Spleen (tissue), 11 donors: Measurements from ENCODE around the gene GSN. TPM values are rescaled to one million over a fixed set of nuclear protein-coding genes. Genes with fewer than 3 reads are reported as not detected.

Experiments
- DNase-seq: peaks from one replicate; pipeline ENCODE4 v3.0.0-alpha.2; 2020
- H3K27ac ChIP-seq, 8 donors: fragments of 200-600 bp; sonication (generic) in 7 of 8; 1 replicate in 4 of 8; 2 replicates in 4 of 8; pipeline versions ENCODE4 v1.5.0 to v1.8.0; 2016 to 2021; ENCODE audit warnings: inconsistent platforms in 4 of 8, mild to moderate bottlenecking in 4 of 8, moderate library complexity in 1 of 8
- H3K27me3 ChIP-seq, 7 donors: fragments of 200-600 bp; sonication (generic) in 6 of 7; replicated peaks in 1 of 7; 1 replicate in 4 of 7; 2 replicates in 3 of 7; pipeline versions ENCODE4 v1.5.0 to v1.8.0; 2016 to 2021; ENCODE audit warnings: inconsistent platforms in 3 of 7, mild to moderate bottlenecking in 1 of 7
- H3K36me3 ChIP-seq, 6 donors: fragments of 200-600 bp; sonication (generic) in 5 of 6; 1 replicate in 4 of 6; 2 replicates in 2 of 6; pipeline versions ENCODE4 v1.5.0 to v1.8.0; 2016 to 2021; ENCODE audit warnings: inconsistent platforms in 2 of 6
- H3K4me1 ChIP-seq, 6 donors: fragments of 200-600 bp; sonication (generic) in 5 of 6; 1 replicate in 3 of 6; 2 replicates in 3 of 6; pipeline versions ENCODE4 v1.5.0 to v1.8.0; 2016 to 2021; ENCODE audit warnings: inconsistent platforms in 3 of 6
- H3K4me3 ChIP-seq, 8 donors: fragments of 200-600 bp; sonication (generic) in 7 of 8; 1 replicate in 4 of 8; 2 replicates in 4 of 8; pipeline versions ENCODE4 v1.5.0 to v1.8.0; 2016 to 2021; ENCODE audit warnings: inconsistent platforms in 4 of 8, mild to moderate bottlenecking in 4 of 8, moderate library complexity in 2 of 8
- H3K9me3 ChIP-seq, 8 donors: fragments of 200-600 bp; sonication (generic) in 7 of 8; 1 replicate in 4 of 8; 2 replicates in 4 of 8; pipeline versions ENCODE4 v1.5.0 to v1.8.0; 2016 to 2021; ENCODE audit warnings: inconsistent platforms in 4 of 8
- POLR2A ChIP-seq, 3 donors: fragments of 450-650 bp; IDR thresholded peaks; one replicate each; pipeline ENCODE4 v1.5.1; 2017; ENCODE audit warnings: antibody characterized with exemption in 3 of 3, mild to moderate bottlenecking in 1 of 3
- POLR2AphosphoS5 ChIP-seq, 3 donors: sonication (generic); formaldehyde crosslinking; IDR thresholded peaks; one replicate each; pipeline ENCODE4 v1.5.1; 2017; ENCODE audit warnings: antibody characterized with exemption in 3 of 3
- whole genome bisulfite sequencing, 5 donors: extraction: QIAGEN DNeasy Blood & Tissue Kit in 3 of 5; methylation state at CpG; one replicate each; pipeline versions ENCODE4 v1.1.5 to v1.1.7; 2013 to 2018; 5-methylcytosine and 5-hydroxymethylcytosine counted together
- intact Hi-C: fragments of 100-400 bp; cut with DNase I; formaldehyde crosslinking; loops from one replicate; pipeline ENCODE4 v1.15.0; 2023; ENCODE audit warnings: low total_unique reads
- polyA plus RNA-seq, 3 donors: library from polyadenylated mRNA; stranded (reverse); fragments of 200-250 nt; gene quantifications; one replicate each; pipeline ENCODE4 v1.2.1, GENCODE V29; 2013
- total RNA-seq, 7 donors: library from RNA; depleted of rRNA in 3 of 7; stranded (reverse); fragments of >200 nt in 3 of 7; fragmentation: NEBNext Ultra II Directional in 4 of 7; extraction: Animal tissue kit (Norgen Biotek cat#: 25700) in 4 of 7; gene quantifications; one replicate each; pipeline versions ENCODE4 v1.1.0 to v1.2.1, GENCODE V29; 2016 to 2021
- TF ChIP-seq, protein P1 (sequence below), 11 experiments: fragments of 200-600 bp in 7 of 11; fragments of 450-650 bp in 4 of 11; sonication (generic) in 4 of 11; IDR thresholded peaks in 8 of 11; conservative IDR thresholded peaks in 3 of 11; 1 replicate in 7 of 11; 2 replicates in 4 of 11; pipeline versions ENCODE4 v1.4.0 to v1.8.0; 2016 to 2021; ENCODE audit warnings: antibody characterized with exemption in 11 of 11, inconsistent platforms in 4 of 11, mild to moderate bottlenecking in 1 of 11
- donor health status: healthy with polysubstance abuse.
- donor health status: DM: no; HTN: no; CAD: no; lungs with moderate emphysema.
- donor health status: DM: no; HTN: no; CAD: no.
- donor health status: Bipolar disorder and iron deficiency.
- donor health status: healthy.
- donor health status: DM: no; HTN: no; CAD: no.
- donor health status: DM: yes; HTN: yes; CAD: no.

GSN gene
- total and polyA plus RNA-seq, 10 donors, result 115 to 432 (median 227) TPM

DNA sequence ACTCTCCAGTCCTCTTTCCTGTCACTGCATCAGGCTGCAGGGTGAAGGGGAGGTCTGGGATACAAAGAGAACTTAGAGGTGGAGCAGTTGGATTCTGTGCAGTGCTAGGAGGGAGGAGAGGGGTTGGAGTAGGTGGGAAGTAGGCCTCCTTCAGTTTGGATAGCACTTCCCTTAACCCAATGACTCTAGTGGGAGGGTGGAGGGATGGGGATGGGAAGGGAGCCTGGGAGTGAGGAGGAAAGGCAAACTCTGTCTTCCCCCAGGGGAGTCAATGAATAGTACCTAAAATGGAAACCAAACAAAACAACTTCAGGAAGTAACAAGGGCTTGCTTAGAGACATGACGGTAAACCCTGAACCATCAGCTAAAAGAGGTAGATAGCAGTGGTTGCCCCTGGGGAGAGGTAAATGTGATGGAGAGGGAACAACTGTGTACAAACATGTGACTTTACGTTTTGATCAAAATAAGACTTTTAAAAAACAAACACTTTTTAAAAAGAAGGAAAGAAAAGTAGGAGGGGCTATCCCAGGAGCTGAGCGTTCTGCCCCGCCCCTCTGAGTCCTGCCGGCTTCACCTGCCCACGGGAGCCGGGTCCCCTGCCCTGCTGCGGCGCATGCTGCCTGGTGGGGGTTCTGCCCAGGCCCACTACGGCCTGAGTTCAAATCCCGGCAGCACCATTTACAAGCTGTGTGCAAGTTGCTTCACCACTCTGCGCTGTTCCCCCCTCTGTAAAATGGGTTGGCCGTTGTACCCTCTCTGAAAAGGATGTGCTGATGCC lies 30.9 kb downstream of the GSN start:
- intact Hi-C loops, result no loop called here
- 34 to 44% (median 40%) methylated on average over 13 of the region's 13 CpGs for WGBS, 5 donors

DNA sequence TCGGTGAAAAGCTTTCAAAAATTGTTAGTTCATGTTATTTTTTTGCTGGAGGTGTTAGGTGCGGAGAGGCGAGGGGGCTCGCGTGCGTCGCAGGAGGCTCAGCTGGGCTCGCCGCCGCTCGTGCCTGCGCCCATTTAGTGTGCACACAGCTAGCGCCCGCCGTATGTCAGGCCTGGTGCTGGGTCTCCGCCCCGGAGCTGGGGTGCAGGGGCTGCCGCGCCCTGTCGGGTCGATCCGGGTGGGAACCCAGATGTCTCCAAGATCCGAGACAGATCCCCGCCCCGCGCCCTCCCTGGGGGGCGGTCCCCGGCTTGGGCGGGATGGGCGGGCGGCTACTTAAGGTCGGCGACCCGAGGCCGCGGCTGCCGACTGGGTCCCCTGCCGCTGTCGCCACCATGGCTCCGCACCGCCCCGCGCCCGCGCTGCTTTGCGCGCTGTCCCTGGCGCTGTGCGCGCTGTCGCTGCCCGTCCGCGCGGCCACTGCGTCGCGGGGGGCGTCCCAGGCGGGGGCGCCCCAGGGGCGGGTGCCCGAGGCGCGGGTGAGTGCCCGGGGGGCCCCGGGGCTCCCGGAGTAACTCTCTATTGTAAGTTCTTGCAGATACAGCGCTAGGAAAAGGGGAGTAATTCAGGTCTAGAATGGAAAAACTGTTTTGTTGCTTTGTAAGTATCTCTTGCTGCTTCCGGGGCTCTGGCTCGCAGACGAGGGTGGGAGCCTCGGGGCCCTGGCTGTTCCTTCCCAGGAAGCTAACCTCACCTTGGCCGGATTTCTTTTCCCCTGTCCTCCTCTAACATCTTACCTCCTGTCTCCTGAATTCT lies 31.7 kb downstream of the GSN start:
- Histone ChIP-seq H3K4me1 (peaks cover 17 to 70% (median 48%) of the 10 kb centered on the region in 6 donors), H3K27me3 (peaks cover 0 to 10% (median 0%) of the 10 kb centered on the region in 7 donors), H3K4me3 (peak overlapping the region; percentile 32 to 80 (median 58)), H3K27ac (peak overlapping the region in 7 of 8 donors; percentile 48 to 76 (median 73)), H3K9me3 (no peaks in the 10 kb centered on the region), H3K36me3 (peaks cover 0 to 48% (median 20%) of the 10 kb centered on the region in 6 donors)
- intact Hi-C loops, result no loop called here
- TF ChIP-seq POLR2A (IDR thresholded peaks at IDR 0.05), result no peak
- TF ChIP-seq POLR2AphosphoS5 (IDR thresholded peaks at IDR 0.05), result peak in 2 of 3 donors; percentile 71 to 75
- TF ChIP-seq, protein P1, sequence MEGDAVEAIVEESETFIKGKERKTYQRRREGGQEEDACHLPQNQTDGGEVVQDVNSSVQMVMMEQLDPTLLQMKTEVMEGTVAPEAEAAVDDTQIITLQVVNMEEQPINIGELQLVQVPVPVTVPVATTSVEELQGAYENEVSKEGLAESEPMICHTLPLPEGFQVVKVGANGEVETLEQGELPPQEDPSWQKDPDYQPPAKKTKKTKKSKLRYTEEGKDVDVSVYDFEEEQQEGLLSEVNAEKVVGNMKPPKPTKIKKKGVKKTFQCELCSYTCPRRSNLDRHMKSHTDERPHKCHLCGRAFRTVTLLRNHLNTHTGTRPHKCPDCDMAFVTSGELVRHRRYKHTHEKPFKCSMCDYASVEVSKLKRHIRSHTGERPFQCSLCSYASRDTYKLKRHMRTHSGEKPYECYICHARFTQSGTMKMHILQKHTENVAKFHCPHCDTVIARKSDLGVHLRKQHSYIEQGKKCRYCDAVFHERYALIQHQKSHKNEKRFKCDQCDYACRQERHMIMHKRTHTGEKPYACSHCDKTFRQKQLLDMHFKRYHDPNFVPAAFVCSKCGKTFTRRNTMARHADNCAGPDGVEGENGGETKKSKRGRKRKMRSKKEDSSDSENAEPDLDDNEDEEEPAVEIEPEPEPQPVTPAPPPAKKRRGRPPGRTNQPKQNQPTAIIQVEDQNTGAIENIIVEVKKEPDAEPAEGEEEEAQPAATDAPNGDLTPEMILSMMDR (IDR thresholded peaks at IDR 0.05 in 8 of 11, conservative IDR thresholded peaks at IDR 0.05 in 3 of 11), result no peak
- peak; percentile 87 for DNase-seq
- 2 to 5% (median 4%) methylated on average over 36 to 74 of the region's 74 CpGs for WGBS, 5 donors

More for the DNA sequence above, 30.9 kb downstream of the GSN start:
- Histone ChIP-seq H3K4me1 (peaks cover 21 to 78% (median 53%) of the 10 kb centered on the region in 6 donors), H3K36me3 (peaks cover 0 to 48% (median 16%) of the 10 kb centered on the region in 6 donors), H3K9me3 (no peaks in the 10 kb centered on the region), H3K27me3 (peaks cover 0 to 10% (median 0%) of the 10 kb centered on the region in 7 donors), H3K27ac (peak overlapping the region; percentile 41 to 76 (median 72)), H3K4me3 (peak overlapping the region; percentile 32 to 80 (median 58))
- DNase-seq, result no peak
- TF ChIP-seq POLR2AphosphoS5 (IDR thresholded peaks at IDR 0.05) (no peak), POLR2A (IDR thresholded peaks at IDR 0.05) (no peak)
- TF ChIP-seq, protein P1 (IDR thresholded peaks at IDR 0.05 in 8 of 11, conservative IDR thresholded peaks at IDR 0.05 in 3 of 11), result no peak

DNA sequence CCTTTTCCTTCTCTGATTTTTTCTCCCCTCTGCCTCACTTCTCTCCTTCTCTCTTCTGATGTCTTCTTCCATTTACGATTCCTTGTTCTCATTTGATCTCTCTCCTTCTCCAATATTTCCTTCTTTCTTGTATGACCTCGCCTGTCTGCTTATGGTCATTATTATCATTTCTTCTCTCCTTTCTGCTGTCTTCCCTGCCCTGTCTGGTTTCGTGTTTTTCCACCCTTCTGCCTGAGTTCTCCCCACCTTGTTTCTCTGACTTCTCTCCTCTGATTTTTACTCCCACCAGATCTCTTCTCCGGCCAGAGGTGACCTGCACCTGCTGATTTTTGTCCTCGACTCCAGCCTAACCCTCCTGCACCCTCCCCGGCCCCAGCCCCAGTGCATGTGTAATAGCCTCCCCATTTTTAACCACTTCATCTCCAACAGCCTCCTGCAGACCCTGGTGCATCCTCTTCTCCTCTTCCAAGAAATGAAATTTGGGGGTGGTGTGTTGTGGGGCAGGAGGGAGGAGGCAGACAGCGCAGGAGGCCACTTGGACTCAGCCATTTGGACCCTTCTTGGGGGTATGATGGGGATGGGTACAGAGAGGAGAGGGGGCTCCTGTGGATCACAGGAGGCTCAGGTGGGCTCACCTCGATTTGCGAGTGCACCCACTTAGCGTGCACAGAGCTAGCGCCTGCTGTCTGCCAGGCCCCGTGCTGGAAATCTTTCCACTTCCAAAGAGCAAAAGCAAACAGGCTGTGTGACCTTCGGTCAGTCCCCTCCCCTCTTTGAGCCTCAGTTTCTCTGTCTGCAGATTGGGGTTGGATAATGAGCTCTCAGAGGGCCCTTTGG lies 32.5 kb downstream of the GSN start:
- TF ChIP-seq POLR2AphosphoS5 (IDR thresholded peaks at IDR 0.05), result no peak
- no peak for TF ChIP-seq POLR2A (IDR thresholded peaks at IDR 0.05)
- TF ChIP-seq, protein P1 (IDR thresholded peaks at IDR 0.05 in 8 of 11, conservative IDR thresholded peaks at IDR 0.05 in 3 of 11), result no peak

More for the DNA sequence above, 32.5 kb downstream of the GSN start:
- WGBS, 5 donors, result 62 to 74% (median 68%) methylated on average over 13 of the region's 13 CpGs
- intact Hi-C loops, result no loop called here
- H3K9me3 ChIP-seq, result no peaks in the 10 kb centered on the region
- peaks cover 0 to 48% (median 25%) of the 10 kb centered on the region in 6 donors for H3K36me3 ChIP-seq
- H3K27me3 ChIP-seq, result peaks cover 0 to 10% (median 0%) of the 10 kb centered on the region in 7 donors
- H3K27ac ChIP-seq, result peak overlapping the region in 5 of 8 donors; percentile 70 to 76 (median 73)
- DNase-seq, result peak; percentile 31
- H3K4me1 ChIP-seq, result peaks cover 17 to 61% (median 45%) of the 10 kb centered on the region in 6 donors
- H3K4me3 ChIP-seq, result peak overlapping the region; percentile 32 to 80 (median 58)
